Measurements from ENCODE around the gene ZSWIM1.
A peak's percentile ranks its signal among the peaks of the same experiment; 100 is the strongest.
"Not testable (repeated sequence)": the region's sequence is repeated elsewhere in the genome, so short reads cannot be mapped to it uniquely, and the experiment has no call there.

ZSWIM1 gene

GRCh38 chr20:45925821-45926506, 44.9 kb downstream of the ZSWIM1 start:
- DNase-seq (ENCODE audit: low read depth in 2 of 2, low spot score in 1 of 2): no peak

- no peak for DNase-seq (ENCODE audit: low read depth in 2 of 2, low spot score in 1 of 2)
These were observed 45.7 kb downstream of the ZSWIM1 start for GRCh38 chr20:45926731-45927070.

- no peak for DNase-seq (ENCODE audit: low read depth in 2 of 2, low spot score in 1 of 2)
These were observed 46.2 kb downstream of the ZSWIM1 start for GRCh38 chr20:45927071-45927878.

GRCh38 chr20:45931680-45932079, 50.7 kb downstream of the ZSWIM1 start:
- DNase-seq (ENCODE audit: low read depth in 2 of 2, low spot score in 1 of 2): not testable (repeated sequence)

- DNase-seq (ENCODE audit: low read depth in 2 of 2, low spot score in 1 of 2): peak; percentile 24 to 34
These were observed 52.4 kb downstream of the ZSWIM1 start for GRCh38 chr20:45933266-45934045.

- peak in 1 of 2 donors; percentile 17 for DNase-seq (ENCODE audit: low read depth in 2 of 2, low spot score in 1 of 2)
These were observed 53.1 kb downstream of the ZSWIM1 start for GRCh38 chr20:45934046-45934585.

Measured in stimulated activated CD8-positive, alpha-beta memory T cell treated with anti-CD3 and anti-CD28 coated beads, Interleukin-4, amount 100 ng/mL, for 1 hour (primary cell).